EL (cell line): ENCODE measurements around the gene NALCN.

Experiments
- DNase-seq: peaks from one replicate; pipeline ENCODE4 v3.0.0-alpha.2; 2016

Gene NALCN

GRCh38 chr13:101190337-101190736, 226.0 kb downstream of the NALCN start:
- no peak for DNase-seq

DNA sequence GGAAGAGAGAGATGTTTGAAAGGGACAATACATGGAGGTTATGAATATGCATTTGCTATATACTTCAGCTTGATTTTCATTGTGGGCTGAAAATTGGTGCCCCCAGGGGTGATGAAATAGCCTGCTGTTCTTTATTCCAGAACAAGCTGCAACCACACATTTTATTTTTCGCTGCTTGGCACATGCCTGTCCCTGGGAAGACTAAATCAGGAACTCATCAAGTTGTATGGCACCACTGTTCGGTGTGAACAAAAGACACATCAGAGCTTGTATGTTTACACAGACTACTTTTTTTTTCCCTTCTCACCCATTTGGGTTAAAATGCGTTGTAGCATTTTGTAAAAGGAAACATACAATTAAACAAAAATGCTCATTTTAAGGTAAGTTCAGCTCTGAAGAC, 230.7 kb downstream of the NALCN start:
- no peak for DNase-seq

GRCh38 chr13:101181076-101181685, 235.1 kb downstream of the NALCN start:
- DNase-seq, result peak; percentile 3

- no peak for DNase-seq
Measured at GRCh38 chr13:101179021-101179420, 237.3 kb downstream of the NALCN start.

- DNase-seq, result no peak
Measured at GRCh38 chr13:101178406-101178805, 237.9 kb downstream of the NALCN start.

GRCh38 chr13:101170306-101170705, 246.0 kb downstream of the NALCN start:
- no peak for DNase-seq

- peak; percentile 31 for DNase-seq
Measured at GRCh38 chr13:101157261-101157660, 259.0 kb downstream of the NALCN start.

DNA sequence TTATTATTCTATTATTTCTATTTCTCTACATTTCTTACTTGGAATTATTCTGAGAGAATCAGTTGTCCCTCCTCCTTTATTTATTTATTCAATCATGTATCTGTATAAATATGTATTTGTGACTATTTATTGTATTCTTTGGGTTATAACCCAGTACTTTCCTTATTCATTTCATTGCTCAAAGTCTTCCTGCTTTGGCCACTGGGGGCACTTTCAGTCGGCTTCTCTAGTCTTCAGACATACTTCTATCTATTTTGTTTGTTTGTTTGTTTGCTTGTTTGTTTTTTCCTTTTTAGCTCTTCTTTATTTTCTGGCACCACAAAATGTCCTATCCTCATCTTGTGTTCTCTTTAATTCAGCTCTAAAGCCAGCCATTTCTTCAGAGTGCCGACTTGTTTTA, 260.4 kb downstream of the NALCN start:
- no peak for DNase-seq

- DNase-seq, result no peak
Measured at GRCh38 chr13:101152184-101152583, 264.1 kb downstream of the NALCN start.

DNA sequence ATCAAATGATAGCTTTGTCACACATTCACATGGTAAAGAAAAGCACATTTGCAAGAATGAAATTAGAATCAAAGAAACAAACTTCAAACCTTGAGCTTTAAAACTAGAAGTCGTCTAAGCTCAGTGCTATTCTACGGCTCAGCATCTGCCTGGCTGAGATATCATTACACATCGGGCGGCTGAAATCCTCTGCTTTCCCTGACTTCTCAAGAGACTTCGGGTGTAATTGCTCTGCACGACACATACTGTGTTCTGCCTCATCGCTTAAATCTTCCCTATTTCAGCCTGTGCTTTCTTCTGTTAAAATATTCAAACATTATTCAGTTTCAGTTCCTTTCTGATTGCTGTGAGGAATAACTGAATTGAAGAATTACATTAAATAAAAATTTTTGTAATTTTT, 265.3 kb downstream of the NALCN start:
- peak; percentile 13 for DNase-seq

DNA sequence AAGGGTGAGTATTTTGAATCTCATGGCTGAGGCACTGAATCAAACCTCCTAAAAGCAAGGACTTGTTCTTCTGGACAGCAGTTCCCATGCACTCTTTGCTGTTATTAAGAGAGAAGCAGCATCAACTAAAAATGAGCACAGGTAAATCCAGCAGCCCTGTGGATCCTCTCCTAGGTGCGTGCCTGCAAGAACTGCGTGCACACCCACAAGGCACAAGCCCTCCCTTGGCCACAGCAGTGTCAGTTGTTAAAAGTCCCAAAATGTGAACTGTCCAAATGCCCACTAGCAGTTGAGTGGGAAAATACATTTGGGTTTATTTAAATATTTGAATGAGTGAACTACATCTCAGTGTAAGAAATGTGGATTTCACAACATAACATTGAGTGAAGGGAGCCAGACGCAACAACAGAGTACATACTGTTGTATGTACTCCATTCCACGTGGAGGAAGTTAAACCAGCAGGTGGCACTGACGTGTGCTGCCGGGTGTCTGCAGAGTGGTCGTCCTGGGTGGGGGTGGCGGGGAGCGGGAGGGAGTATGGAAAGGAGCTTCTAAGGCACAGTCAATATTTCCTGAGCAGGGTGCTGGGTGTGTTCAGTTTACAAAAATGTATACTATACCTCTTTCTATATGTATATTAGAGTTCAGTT, 266.4 kb downstream of the NALCN start:
- peak; percentile 40 for DNase-seq

DNA sequence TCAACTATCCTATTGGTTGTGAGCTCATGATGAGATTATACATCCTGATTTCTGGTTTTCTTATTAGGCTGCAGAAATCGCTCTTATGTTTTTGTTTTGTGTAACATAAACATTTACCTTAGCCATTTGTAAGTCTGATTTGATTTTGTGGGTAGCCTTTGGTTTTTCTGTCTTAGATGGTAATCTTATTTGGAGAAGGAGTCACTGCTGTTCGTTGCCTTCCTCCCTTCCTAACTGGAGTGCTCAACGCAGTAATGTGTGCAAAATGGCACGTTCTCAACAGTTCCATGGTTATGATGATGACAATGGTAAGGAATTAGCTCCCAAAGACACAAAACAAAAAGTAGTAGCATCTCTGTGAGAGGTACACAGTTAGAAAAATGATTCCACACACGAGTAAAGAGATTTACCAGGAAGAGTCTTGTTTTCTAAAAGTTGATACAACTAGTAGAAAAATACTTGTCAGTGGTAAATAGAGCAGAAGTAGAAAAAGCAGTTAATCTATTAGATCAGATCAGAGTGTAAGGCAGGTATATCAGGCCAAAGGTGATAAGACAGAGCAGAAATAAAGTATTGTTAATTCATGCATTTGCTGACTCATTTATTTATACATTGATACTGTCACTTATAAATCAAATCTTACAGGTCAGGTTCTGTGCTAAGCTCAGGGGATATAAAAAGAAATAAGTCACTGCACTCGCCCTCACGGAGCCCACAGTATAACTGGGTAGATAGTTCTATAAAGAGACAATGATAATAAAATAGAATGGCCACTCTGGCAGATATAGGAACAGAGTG, 270.0 kb downstream of the NALCN start:
- DNase-seq, result no peak

DNA sequence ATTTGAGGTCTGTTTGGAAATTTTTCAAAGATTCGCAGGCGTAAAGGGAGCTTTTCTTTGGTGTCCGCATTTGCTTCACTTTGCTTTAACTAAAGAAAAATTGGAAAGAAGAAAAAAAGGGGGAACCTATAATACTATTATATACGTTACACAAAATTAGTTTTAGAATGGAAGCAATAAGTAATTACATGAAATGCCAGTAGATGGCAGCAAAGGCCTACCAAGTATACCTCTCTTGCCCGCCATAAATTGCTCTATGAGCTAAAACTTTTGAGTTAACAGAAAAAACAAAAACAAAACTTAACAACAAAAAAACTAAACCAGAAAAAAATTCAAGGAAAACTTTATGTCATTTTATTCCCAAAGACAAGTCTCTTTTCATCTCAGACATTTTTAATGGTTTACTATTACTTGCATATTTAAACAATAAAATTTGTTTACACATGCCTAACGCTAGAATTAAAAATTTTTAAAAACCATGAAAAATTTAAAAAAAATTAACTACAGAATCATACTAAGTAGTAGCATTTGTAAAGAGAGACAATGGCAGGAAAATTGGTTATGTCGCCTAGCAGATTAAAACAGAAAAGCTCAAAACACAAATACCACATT, 271.4 kb downstream of the NALCN start:
- DNase-seq, result peak; percentile 55

- DNase-seq, result no peak
Measured at GRCh38 chr13:101140936-101141335, 275.4 kb downstream of the NALCN start.

- no peak for DNase-seq
Measured at GRCh38 chr13:101140087-101140770, 276.1 kb downstream of the NALCN start.

DNA sequence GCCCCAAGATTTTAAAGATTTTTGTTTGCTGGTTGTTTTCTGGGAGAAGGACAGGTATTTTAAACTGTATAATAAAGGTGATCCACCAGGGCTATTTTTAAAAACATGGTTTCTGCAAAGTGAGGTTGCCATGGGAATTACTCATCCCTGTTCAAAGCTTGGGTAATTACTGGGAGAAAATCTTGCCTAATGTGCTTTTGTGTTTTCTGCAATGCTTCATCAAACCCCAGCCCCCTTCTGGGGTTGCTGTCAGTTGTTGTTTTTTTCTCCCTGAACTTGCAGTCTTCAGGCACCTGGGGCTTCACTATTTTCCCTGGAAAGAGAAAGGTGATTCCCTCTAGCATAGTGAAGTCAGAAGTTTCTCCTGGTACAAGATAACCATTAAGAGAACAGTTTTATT, 277.2 kb downstream of the NALCN start:
- DNase-seq, result no peak

- peak; percentile 56 for DNase-seq
Measured at GRCh38 chr13:101127741-101128353, 288.5 kb downstream of the NALCN start.

DNA sequence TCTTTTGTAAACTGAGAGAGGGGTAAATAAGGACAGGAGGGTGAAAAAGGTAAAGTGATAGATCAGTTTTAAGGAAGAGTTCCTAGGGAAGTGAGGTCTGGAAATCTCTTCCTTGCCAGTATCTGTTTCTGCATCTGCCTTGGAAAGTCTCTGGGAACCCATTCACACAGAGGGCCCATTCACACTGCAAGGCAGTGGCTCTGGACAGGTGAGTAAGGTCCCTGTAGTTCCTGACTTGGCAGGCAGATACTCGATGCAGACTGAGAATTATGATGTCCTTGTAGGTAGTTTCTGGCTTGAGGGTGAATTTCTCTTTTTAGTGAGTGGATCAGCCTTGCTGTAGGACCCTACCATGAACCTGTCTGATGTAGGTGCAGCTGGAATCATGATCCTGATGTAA, 293.3 kb downstream of the NALCN start:
- DNase-seq, result no peak

DNA sequence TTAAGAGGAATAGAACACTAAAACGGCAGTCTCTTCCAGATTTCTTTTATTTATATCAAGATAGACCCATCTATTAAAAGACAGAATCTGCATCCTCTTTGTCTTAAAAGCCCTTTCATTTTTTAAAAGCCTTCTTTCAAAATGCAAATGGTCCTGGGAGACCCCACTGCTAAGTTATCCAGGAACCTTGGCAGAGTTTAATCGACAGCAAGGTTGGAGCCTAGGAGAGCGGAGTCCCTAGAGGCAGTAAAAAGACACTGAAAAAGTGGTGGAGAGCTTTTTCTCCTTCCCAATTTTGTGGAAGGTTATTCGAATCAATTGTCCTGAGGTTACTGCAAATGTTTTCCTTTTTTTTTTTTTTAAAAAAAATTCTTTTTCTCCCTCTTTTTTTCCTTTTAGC, 294.7 kb downstream of the NALCN start:
- no peak for DNase-seq

DNA sequence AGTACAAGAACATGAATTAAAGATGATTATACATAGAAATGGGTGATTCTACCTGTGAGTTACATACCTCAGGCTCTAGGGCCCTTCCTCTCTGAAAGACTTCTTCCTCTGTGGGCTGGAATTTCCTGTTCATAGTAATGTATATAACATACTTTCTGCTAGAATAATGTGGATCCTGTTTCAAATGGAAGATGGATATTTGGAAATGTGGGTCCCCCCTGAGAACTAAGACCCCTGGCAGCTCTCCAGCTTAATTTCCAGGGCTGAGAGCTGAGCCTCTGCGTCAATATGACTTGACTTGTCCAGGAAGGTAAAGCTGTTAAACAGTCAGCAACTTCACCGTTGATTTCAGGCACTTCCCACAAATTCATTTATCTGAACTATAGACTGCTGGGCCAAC, 296.3 kb downstream of the NALCN start:
- DNase-seq, result no peak

DNA sequence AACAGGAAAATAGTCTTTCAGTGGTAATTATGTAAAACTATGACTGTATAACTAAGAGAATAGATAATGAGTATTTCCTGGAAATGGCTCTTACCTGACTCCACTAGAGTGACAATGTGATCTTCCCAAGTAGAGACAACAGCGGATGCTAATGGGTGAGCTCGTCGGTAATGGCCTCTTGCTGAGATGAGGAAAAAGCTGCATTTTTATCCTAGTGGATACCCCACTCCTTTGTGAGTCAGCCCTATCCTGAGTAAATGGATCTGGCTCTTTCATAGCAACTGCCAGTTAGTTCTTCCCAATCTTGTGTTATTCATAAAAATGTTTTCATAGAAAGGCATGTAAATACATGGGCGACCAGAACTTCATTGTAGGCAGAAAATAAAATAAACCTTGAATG, 299.5 kb downstream of the NALCN start:
- no peak for DNase-seq

GRCh38 chr13:101116341-101116740, 300.0 kb downstream of the NALCN start:
- no peak for DNase-seq

GRCh38 chr13:101115762-101116171, 300.5 kb downstream of the NALCN start:
- no peak for DNase-seq
